PC-3 (cell line): Measurements from ENCODE around the gene GPC6. TPM values are rescaled to one million over a fixed set of nuclear protein-coding genes. Genes with fewer than 3 reads are reported as not detected.

Source experiments
- ATAC-seq: fragments of 200-7000 bp; cut with Tn5 transposase; 2 replicates; pipeline ENCODE4 v1.9.1; 2020; ENCODE audit warnings: mild to moderate bottlenecking, moderate library complexity
- BruUV-seq: library from RNA; stranded (reverse); fragments of 400-500 nt; replicated peaks from 2 replicates; lab custom pipeline; 2021; lab: Mats Ljungman, UMichigan
- CTCF ChIA-PET: fragments of 300-600 bp; sonication (Branson Sonifier 250); formaldehyde crosslinking; loops from one replicate; lab custom pipeline; 2022; ENCODE audit warnings: antibody characterized with exemption; lab: Charles Lee
- POLR2A ChIA-PET: fragments of 300-600 bp; sonication (Branson Sonifier 250); formaldehyde crosslinking; loops from one replicate; lab custom pipeline; 2022; ENCODE audit warnings: antibody characterized with exemption; ENCODE audit not compliant: unreplicated experiment; lab: Charles Lee
- DNase-seq: peaks from one replicate; pipeline ENCODE4 v3.0.0-alpha.2; 2015
- H2AFZ ChIP-seq: fragments of 300-600 bp; sonication (generic); 2 replicates; pipeline ENCODE4 v1.6.0; 2016; ENCODE audit warnings: antibody characterized with exemption, low read length
- H3F3A ChIP-seq: fragments of 300-600 bp; sonication (generic); one replicate; pipeline ENCODE4 v1.6.0; 2017; ENCODE audit warnings: antibody characterized with exemption, low read length, control low read depth, mild to moderate bottlenecking; ENCODE audit not compliant: unreplicated experiment
- H3K27ac ChIP-seq: fragments of 300-600 bp; sonication (generic); 2 replicates; pipeline ENCODE4 v1.5.1; 2016; ENCODE audit warnings: mild to moderate bottlenecking, low read length
- H3K27me3 ChIP-seq: fragments of 300-600 bp; sonication (generic); 2 replicates; pipeline ENCODE4 v1.6.1; 2016; ENCODE audit warnings: low read length, mixed read lengths
- H3K36me3 ChIP-seq: fragments of 300-600 bp; sonication (generic); 2 replicates; pipeline ENCODE4 v1.6.1; 2016; ENCODE audit warnings: low read depth, mixed run types, low read length, mixed read lengths
- H3K4me1 ChIP-seq: fragments of 300-600 bp; sonication (generic); 2 replicates; pipeline ENCODE4 v1.5.1; 2016; ENCODE audit warnings: low read length; ENCODE audit not compliant: insufficient read depth
- H3K4me2 ChIP-seq: fragments of 300-600 bp; sonication (generic); 2 replicates; pipeline ENCODE4 v1.6.0; 2016; ENCODE audit warnings: low read length
- H3K4me3 ChIP-seq: fragments of 300-600 bp; sonication (generic); 2 replicates; pipeline ENCODE4 v1.5.1; 2016; ENCODE audit warnings: mild to moderate bottlenecking, low read length, mixed read lengths
- H3K79me2 ChIP-seq: fragments of 300-600 bp; sonication (generic); 2 replicates; pipeline ENCODE4 v1.6.1; 2017; ENCODE audit warnings: low read length, mixed read lengths
- H3K9ac ChIP-seq: fragments of 300-600 bp; sonication (generic); 2 replicates; pipeline ENCODE4 v1.6.0; 2016; ENCODE audit warnings: mild to moderate bottlenecking, low read length
- H3K9me2 ChIP-seq: fragments of 300-600 bp; sonication (generic); replicated peaks from 2 replicates; pipeline ENCODE4 v1.6.1; 2016; ENCODE audit warnings: mixed run types, low read length, mixed read lengths
- H3K9me3 ChIP-seq: fragments of 300-600 bp; sonication (generic); 2 replicates; pipeline ENCODE4 v1.6.1; 2016; ENCODE audit warnings: low read length, mixed read lengths
- H4K20me1 ChIP-seq: fragments of 300-600 bp; sonication (generic); 2 replicates; pipeline ENCODE4 v1.6.1; 2016; ENCODE audit warnings: low read length, mixed read lengths
- EZH2 ChIP-seq: fragments of 300-600 bp; sonication (generic); IDR thresholded peaks from one replicate; pipeline ENCODE4 v1.6.1; 2017; ENCODE audit warnings: antibody characterized with exemption, mild to moderate bottlenecking, low read length; ENCODE audit not compliant: unreplicated experiment
- EZH2phosphoT487 ChIP-seq: fragments of 300-600 bp; sonication (generic); IDR thresholded peaks from 2 replicates; pipeline ENCODE4 v1.6.1; 2018; ENCODE audit warnings: mild to moderate bottlenecking, antibody characterized with exemption, low read length, borderline replicate concordance
- intact Hi-C: fragments of 100-400 bp; cut with micrococcal nuclease; formaldehyde crosslinking; loops from 2 replicates; pipeline ENCODE4 v1.9.0; 2023
- total RNA-seq: library from RNA; depleted of rRNA; stranded (reverse); fragments of >200 nt; gene quantifications from 2 replicates; pipeline ENCODE4 v1.2.3, GENCODE V29; 2014
- TF ChIP-seq, protein P1 (sequence below): fragments of 300-600 bp; sonication (generic); conservative IDR thresholded peaks from 2 replicates; pipeline ENCODE4 v1.5.1; 2017; ENCODE audit warnings: antibody characterized with exemption, low read depth, mild to moderate bottlenecking, low read length

GPC6 gene
- total RNA-seq, 1 experiment from 2014 or later = 3.5 TPM

DNA sequence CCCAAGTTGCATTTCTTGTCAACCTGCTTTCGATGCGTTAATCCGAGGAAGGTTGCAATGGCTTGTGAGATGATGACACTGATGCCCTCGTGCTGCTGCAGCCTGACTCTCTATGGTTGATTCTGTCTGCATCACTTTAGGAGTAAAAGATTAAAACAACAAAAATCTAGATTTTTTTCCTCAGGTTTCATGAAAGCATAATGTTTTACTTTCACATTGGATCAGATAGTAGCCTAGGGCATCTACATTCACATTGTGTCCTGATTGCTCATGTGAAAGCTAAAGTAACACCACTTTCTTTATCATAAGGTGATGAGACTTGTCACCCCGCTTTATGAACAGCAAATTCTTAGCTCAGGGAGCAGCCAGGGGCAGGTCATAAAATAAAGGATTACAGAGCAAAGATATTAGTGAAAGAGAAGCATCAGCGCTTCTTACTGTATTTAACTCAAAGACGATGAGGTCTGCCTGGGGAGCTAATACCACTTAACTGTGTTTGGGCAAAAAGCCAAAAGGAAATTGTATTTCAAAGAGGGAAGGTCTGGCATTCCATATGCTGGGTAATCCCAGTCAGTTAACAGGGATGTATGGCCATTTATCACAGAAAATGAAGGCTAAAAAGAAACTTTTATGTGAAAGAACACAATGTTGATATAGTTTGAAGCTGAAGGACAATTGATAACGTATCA lies 270.5 kb downstream of the GPC6 start:
- TF ChIP-seq, protein P1, sequence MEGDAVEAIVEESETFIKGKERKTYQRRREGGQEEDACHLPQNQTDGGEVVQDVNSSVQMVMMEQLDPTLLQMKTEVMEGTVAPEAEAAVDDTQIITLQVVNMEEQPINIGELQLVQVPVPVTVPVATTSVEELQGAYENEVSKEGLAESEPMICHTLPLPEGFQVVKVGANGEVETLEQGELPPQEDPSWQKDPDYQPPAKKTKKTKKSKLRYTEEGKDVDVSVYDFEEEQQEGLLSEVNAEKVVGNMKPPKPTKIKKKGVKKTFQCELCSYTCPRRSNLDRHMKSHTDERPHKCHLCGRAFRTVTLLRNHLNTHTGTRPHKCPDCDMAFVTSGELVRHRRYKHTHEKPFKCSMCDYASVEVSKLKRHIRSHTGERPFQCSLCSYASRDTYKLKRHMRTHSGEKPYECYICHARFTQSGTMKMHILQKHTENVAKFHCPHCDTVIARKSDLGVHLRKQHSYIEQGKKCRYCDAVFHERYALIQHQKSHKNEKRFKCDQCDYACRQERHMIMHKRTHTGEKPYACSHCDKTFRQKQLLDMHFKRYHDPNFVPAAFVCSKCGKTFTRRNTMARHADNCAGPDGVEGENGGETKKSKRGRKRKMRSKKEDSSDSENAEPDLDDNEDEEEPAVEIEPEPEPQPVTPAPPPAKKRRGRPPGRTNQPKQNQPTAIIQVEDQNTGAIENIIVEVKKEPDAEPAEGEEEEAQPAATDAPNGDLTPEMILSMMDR = no peak
- TF ChIP-seq EZH2phosphoT487 (no peak), EZH2 (no peak)
- CTCF ChIA-PET = no interaction called here
- POLR2A ChIA-PET = no interaction called here
- no peak overlapping the region for H3K4me3 ChIP-seq
- H3K9me2 ChIP-seq = no peaks in the 10 kb centered on the region
- no TSS peak for BruUV-seq
- no peaks in the 10 kb centered on the region for H3K27me3 ChIP-seq
- H3K9me3 ChIP-seq = no peaks in the 10 kb centered on the region
- H3K36me3 ChIP-seq = no peaks in the 10 kb centered on the region
- no peak overlapping the region for H3K4me2 ChIP-seq
- no peaks in the 10 kb centered on the region for H3F3A ChIP-seq
- no peaks in the 10 kb centered on the region for H3K79me2 ChIP-seq
- intact Hi-C loops = no loop called here
- no peak for ATAC-seq
- H2AFZ ChIP-seq = no peak overlapping the region
- no peaks in the 10 kb centered on the region for H4K20me1 ChIP-seq
- no peak for DNase-seq
- no peaks in the 10 kb centered on the region for H3K4me1 ChIP-seq
- no peak overlapping the region for H3K27ac ChIP-seq
- no peak overlapping the region for H3K9ac ChIP-seq

DNA sequence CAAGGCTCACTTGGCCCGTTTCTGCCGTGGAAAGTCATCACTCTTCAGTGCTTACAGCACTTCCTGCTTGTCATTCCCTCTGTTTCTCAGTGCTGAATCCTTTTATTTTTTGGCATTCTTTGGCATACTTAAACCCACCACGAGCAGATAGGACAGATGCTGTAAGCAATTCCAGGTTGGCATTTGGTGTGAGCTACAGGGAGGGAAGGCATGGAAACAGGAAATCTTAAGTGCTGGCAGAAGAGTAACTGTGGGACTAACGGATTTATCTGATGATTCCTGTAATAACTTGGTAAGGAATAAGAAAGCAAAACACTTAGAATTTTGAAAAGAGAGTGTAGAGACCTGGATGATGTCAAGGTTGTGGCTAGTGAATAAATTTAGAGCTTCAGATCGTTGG lies 273.4 kb downstream of the GPC6 start:
- intact Hi-C loops = no loop called here
- Histone ChIP-seq H2AFZ (no peak overlapping the region), H3K9ac (no peak overlapping the region), H3K4me3 (no peak overlapping the region), H4K20me1 (no peaks in the 10 kb centered on the region), H3K79me2 (no peaks in the 10 kb centered on the region), H3K27me3 (no peaks in the 10 kb centered on the region), H3K9me2 (no peaks in the 10 kb centered on the region), H3K9me3 (no peaks in the 10 kb centered on the region), H3K36me3 (no peaks in the 10 kb centered on the region), H3K4me2 (no peak overlapping the region), H3K4me1 (no peaks in the 10 kb centered on the region), H3K27ac (no peak overlapping the region), H3F3A (no peaks in the 10 kb centered on the region)
- no peak for ATAC-seq
- BruUV-seq = no TSS peak
- TF ChIP-seq EZH2phosphoT487 (no peak), EZH2 (no peak)
- TF ChIP-seq, protein P1 = no peak
- ChIA-PET POLR2A (no interaction called here), CTCF (no interaction called here)
- no peak for DNase-seq

DNA sequence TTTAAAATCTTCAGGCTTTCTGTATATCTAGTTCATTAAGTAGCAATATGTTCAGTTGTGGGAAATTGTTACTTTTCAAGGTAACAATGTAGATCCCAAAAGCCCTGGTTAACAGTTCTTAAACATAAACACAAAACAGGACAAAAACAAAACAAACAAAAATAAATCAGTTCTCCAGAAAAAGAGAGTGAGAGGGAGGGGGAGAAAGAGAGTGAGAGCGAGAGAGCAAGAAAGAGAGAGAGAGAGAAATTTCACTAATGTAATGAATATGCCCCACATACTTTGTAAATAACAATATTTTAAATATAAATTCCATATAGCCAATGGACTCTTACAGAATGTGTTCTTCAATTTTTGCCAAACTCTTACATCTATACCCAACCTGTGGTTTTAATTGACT lies 275.5 kb downstream of the GPC6 start:
- no peaks in the 10 kb centered on the region for H3K27me3 ChIP-seq
- no peaks in the 10 kb centered on the region for H3K9me2 ChIP-seq
- H4K20me1 ChIP-seq = no peaks in the 10 kb centered on the region
- intact Hi-C loops = no loop called here
- CTCF ChIA-PET = no interaction called here
- TF ChIP-seq EZH2 (no peak), EZH2phosphoT487 (no peak)
- TF ChIP-seq, protein P1 = no peak
- H3K79me2 ChIP-seq = no peaks in the 10 kb centered on the region
- no peak overlapping the region for H2AFZ ChIP-seq
- no peak overlapping the region for H3K4me2 ChIP-seq
- H3K4me1 ChIP-seq = no peaks in the 10 kb centered on the region
- no peak overlapping the region for H3K4me3 ChIP-seq
- no peaks in the 10 kb centered on the region for H3F3A ChIP-seq
- no TSS peak for BruUV-seq
- no peak overlapping the region for H3K27ac ChIP-seq
- no peak for DNase-seq
- no peak for ATAC-seq
- H3K36me3 ChIP-seq = no peaks in the 10 kb centered on the region
- POLR2A ChIA-PET = no interaction called here
- H3K9me3 ChIP-seq = no peaks in the 10 kb centered on the region
- no peak overlapping the region for H3K9ac ChIP-seq
